DMS153 treated with DMSO at 0.1 percent for 48 hours (cell line): Measurements from ENCODE around the gene VRK1.

ENCODE experiments used
- DNase-seq: peaks from one replicate; lab custom pipeline; 2025; ENCODE audit not compliant: unreplicated experiment; lab: John Stamatoyannopoulos, UW

VRK1 gene

GRCh38 chr14:96790186-96790585 lies 7.0 kb upstream of the VRK1 start:
- no peak for DNase-seq

GRCh38 chr14:96790706-96791105 lies 6.5 kb upstream of the VRK1 start:
- no peak for DNase-seq

GRCh38 chr14:96792003-96792402 lies 5.2 kb upstream of the VRK1 start:
- no peak for DNase-seq

- no peak for DNase-seq
These were observed 4.6 kb upstream of the VRK1 start for GRCh38 chr14:96792591-96792990.

GRCh38 chr14:96793547-96793946 lies 3.6 kb upstream of the VRK1 start:
- DNase-seq = no peak

GRCh38 chr14:96795109-96795828 lies 1.9 kb upstream of the VRK1 start:
- DNase-seq = no peak

GRCh38 chr14:96797582-96798349 lies 584 bp downstream of the VRK1 start:
- DNase-seq = no peak

GRCh38 chr14:96798956-96799355 lies 1.8 kb downstream of the VRK1 start:
- no peak for DNase-seq

- no peak for DNase-seq
These were observed 2.4 kb downstream of the VRK1 start for GRCh38 chr14:96799489-96800054.

GRCh38 chr14:96801931-96802330 lies 4.7 kb downstream of the VRK1 start:
- no peak for DNase-seq

- DNase-seq = no peak
These were observed 5.8 kb downstream of the VRK1 start for GRCh38 chr14:96802963-96803362.

- no peak for DNase-seq
These were observed 6.8 kb downstream of the VRK1 start for GRCh38 chr14:96803958-96804357.

GRCh38 chr14:96804895-96805294 lies 7.7 kb downstream of the VRK1 start:
- DNase-seq = no peak

GRCh38 chr14:96805956-96806355 lies 8.8 kb downstream of the VRK1 start:
- DNase-seq = no peak

- no peak for DNase-seq
These were observed 9.7 kb downstream of the VRK1 start for GRCh38 chr14:96806836-96807235.

- DNase-seq = no peak
These were observed 11.6 kb downstream of the VRK1 start for GRCh38 chr14:96808619-96809406.

- no peak for DNase-seq
These were observed 14.1 kb downstream of the VRK1 start for GRCh38 chr14:96811265-96811664.

- no peak for DNase-seq
These were observed 14.9 kb downstream of the VRK1 start for GRCh38 chr14:96811985-96812667.

GRCh38 chr14:96816281-96816680 lies 19.1 kb downstream of the VRK1 start:
- DNase-seq = no peak

GRCh38 chr14:96817750-96818666 lies 20.8 kb downstream of the VRK1 start:
- DNase-seq = no peak
